Measurements from ENCODE around the gene ABLIM3. TPM values are rescaled to one million over a fixed set of nuclear protein-coding genes. Genes with fewer than 3 reads are reported as not detected.

ABLIM3 gene
- total RNA-seq, 3 donors from 2014 or later (not counting 1 experiment from before 2014, with no cell fraction given), result 0.41 to 2.4 (median 1.2) TPM

DNA sequence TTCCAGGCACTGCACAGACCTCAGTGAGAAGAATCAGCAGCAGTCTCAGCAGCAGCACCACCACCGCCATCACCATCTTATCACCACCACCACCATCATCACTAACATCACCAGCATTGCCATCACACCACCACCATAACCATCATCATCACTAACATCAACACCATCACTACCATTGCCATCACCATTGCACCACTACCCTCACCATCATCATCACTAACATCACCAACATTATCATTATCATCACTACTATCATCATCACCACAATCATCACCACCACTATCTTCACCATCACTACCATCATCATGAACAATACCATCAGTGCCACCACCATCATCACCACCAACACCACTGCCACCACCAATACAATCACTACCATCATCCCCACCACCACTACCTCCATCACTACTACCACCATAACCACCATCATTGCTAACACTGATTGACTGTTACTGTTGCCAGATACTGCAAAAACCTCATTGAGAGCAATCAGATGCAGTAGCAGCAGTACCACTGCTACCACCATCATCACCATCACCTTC is 61.7 kb downstream of the ABLIM3 start:
- no peaks in the 10 kb centered on the region for H3K36me3 ChIP-seq (ENCODE audit: control insufficient read depth, insufficient read depth, low read length)
- no peak overlapping the region for H3K27ac ChIP-seq (ENCODE audit: low read length)
- H3K9me3 ChIP-seq (ENCODE audit: control insufficient read depth, insufficient read depth, low read length), result no peaks in the 10 kb centered on the region
- Mint-ChIP-seq H3K27ac (no peak overlapping the region), H3K36me3 (no peaks in the 10 kb centered on the region), H3K27me3 (ENCODE audit: low read depth in 2 of 2) (no peaks in the 10 kb centered on the region), H3K9me3 (no peaks in the 10 kb centered on the region), H3K4me1 (no peaks in the 10 kb centered on the region), H3K4me3 (no peak overlapping the region)
- intact Hi-C loops (cut with micrococcal nuclease), result no loop called here
- peak in 1 of 3 donors; percentile 29 for ATAC-seq
- no peaks in the 10 kb centered on the region for H3K27me3 ChIP-seq (ENCODE audit: control insufficient read depth, insufficient read depth, low read length)
- whole genome bisulfite sequencing (ENCODE audit: insufficient coverage), result 90% methylated on average over 1 of the region's 1 CpG
- TF ChIP-seq, protein P1, sequence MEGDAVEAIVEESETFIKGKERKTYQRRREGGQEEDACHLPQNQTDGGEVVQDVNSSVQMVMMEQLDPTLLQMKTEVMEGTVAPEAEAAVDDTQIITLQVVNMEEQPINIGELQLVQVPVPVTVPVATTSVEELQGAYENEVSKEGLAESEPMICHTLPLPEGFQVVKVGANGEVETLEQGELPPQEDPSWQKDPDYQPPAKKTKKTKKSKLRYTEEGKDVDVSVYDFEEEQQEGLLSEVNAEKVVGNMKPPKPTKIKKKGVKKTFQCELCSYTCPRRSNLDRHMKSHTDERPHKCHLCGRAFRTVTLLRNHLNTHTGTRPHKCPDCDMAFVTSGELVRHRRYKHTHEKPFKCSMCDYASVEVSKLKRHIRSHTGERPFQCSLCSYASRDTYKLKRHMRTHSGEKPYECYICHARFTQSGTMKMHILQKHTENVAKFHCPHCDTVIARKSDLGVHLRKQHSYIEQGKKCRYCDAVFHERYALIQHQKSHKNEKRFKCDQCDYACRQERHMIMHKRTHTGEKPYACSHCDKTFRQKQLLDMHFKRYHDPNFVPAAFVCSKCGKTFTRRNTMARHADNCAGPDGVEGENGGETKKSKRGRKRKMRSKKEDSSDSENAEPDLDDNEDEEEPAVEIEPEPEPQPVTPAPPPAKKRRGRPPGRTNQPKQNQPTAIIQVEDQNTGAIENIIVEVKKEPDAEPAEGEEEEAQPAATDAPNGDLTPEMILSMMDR (IDR thresholded peaks at IDR 0.05), result no peak
- no peaks in the 10 kb centered on the region for H3K4me1 ChIP-seq (ENCODE audit: control insufficient read depth, insufficient read depth, low read length)
- no peak for DNase-seq
- no peak overlapping the region for H3K4me3 ChIP-seq (ENCODE audit: low read length)

DNA sequence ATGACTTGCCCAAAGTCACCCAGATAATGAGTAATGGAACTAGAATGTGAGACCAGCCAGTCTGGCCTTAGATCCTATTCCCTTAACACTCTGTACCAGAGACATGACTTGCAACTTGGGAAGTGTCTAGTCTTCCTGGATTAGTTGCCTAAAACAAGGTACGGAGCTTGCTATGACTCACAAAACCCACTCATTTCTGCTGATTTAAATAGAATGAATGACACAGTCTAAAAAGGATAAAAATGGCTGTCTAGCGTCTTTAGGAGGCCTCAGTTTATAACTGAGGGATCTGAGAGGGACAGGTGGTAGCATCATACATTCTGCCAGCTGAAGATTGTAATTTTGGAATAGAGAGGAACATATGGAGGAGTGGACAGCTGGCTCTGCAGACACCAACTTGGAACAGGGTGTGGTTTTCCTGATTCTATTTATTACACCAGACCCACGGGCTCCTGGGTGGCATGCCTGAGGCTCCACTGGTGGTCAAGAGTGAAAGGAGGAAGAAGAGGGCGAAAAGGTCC is 62.7 kb downstream of the ABLIM3 start:
- Mint-ChIP-seq H3K9me3 (no peaks in the 10 kb centered on the region), H3K4me1 (no peaks in the 10 kb centered on the region), H3K4me3 (no peak overlapping the region), H3K36me3 (no peaks in the 10 kb centered on the region), H3K27ac (no peak overlapping the region), H3K27me3 (ENCODE audit: low read depth in 2 of 2) (no peaks in the 10 kb centered on the region)
- Histone ChIP-seq H3K27ac (ENCODE audit: low read length) (no peak overlapping the region), H3K36me3 (ENCODE audit: control insufficient read depth, insufficient read depth, low read length) (no peaks in the 10 kb centered on the region), H3K4me1 (ENCODE audit: control insufficient read depth, insufficient read depth, low read length) (no peaks in the 10 kb centered on the region), H3K27me3 (ENCODE audit: control insufficient read depth, insufficient read depth, low read length) (no peaks in the 10 kb centered on the region), H3K4me3 (ENCODE audit: low read length) (no peak overlapping the region), H3K9me3 (ENCODE audit: control insufficient read depth, insufficient read depth, low read length) (no peaks in the 10 kb centered on the region)
- intact Hi-C loops (cut with micrococcal nuclease), result no loop called here
- DNase-seq (no peak), ATAC-seq (no peak)
- TF ChIP-seq, protein P1 (IDR thresholded peaks at IDR 0.05), result no peak
- WGBS (ENCODE audit: insufficient coverage), result 90% methylated on average over 1 of the region's 4 CpGs

DNA sequence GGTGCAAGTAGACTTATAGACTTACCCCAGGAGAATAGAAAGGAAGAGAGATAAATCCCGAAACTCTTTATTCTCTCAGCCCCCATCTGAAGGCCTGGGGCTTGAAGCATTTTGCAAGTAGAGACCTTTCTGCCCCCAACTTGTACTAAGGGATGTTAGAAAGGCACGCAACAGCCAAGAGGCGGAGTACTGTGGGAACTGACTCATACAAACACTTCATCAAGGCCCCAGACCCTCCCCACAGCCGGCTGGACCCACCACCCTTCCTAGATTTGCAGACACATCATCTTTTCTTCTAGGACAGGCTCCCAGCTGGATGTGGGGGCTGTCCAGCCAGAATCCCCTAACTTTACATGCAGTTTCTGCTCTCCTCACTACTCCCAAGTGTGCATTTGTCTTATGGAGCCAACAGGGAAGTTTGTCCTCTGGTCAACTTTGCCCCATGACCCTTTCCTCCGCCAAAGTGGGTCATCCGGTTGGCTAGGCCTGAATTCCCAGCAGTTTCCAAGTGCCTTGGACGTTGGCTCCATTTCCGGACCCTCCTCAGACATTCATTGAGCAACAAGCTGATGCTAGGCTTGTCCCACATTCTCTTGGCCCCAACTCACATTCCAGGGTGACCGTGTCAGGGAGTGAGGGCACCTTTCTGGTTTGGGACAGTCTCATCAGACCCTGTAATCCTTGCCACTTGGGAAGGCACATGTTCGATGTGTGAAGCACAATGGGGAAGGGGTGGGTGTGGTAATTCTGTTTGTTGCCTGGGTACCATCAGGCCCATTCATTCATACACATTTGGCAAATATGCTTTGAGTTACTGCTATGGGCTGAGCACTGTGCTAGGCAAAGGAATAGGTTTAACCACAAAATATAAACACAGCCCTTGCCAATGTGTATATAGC is 64.6 kb downstream of the ABLIM3 start:
- Histone ChIP-seq H3K27ac (ENCODE audit: low read length) (no peak overlapping the region), H3K4me3 (ENCODE audit: low read length) (no peak overlapping the region), H3K9me3 (ENCODE audit: control insufficient read depth, insufficient read depth, low read length) (no peaks in the 10 kb centered on the region), H3K36me3 (ENCODE audit: control insufficient read depth, insufficient read depth, low read length) (no peaks in the 10 kb centered on the region), H3K27me3 (ENCODE audit: control insufficient read depth, insufficient read depth, low read length) (no peaks in the 10 kb centered on the region), H3K4me1 (ENCODE audit: control insufficient read depth, insufficient read depth, low read length) (no peaks in the 10 kb centered on the region)
- intact Hi-C loops (cut with micrococcal nuclease), result no loop called here
- H3K36me3 Mint-ChIP-seq, result no peaks in the 10 kb centered on the region
- 83% methylated on average over 8 of the region's 10 CpGs for WGBS (ENCODE audit: insufficient coverage)
- H3K27me3 Mint-ChIP-seq (ENCODE audit: low read depth in 2 of 2), result no peaks in the 10 kb centered on the region
- no peaks in the 10 kb centered on the region for H3K9me3 Mint-ChIP-seq
- ATAC-seq (no peak), DNase-seq (no peak)
- H3K4me1 Mint-ChIP-seq, result no peaks in the 10 kb centered on the region
- TF ChIP-seq, protein P1 (IDR thresholded peaks at IDR 0.05), result no peak
- no peak overlapping the region for H3K27ac Mint-ChIP-seq
- H3K4me3 Mint-ChIP-seq, result no peak overlapping the region

All from natural killer cell (primary cell).